Measurements from ENCODE around the gene TSPAN11.

- TF ChIP-seq POLR2A (IDR thresholded peaks at IDR 0.05; ENCODE audit: low read length) (no peak), GATA1 (IDR thresholded peaks at IDR 0.05; ENCODE audit: low read depth, low read length) (no peak)
These were observed 41.7 kb upstream of the TSPAN11 start for GRCh38 chr12:30884799-30885198.
